Inflammatory macrophage treated with lipopolysaccharide for 1 hour (primary cell): Measurements from ENCODE around the gene ACAD11.
"Not testable (repeated sequence)": the region's sequence is repeated elsewhere in the genome, so short reads cannot be mapped to it uniquely, and the experiment has no call there.

Source experiments
- DNase-seq, 2 donors: peaks; one replicate each; pipeline ENCODE4 v3.0.0-alpha.2; 2020 to 2022

ACAD11 gene

DNA sequence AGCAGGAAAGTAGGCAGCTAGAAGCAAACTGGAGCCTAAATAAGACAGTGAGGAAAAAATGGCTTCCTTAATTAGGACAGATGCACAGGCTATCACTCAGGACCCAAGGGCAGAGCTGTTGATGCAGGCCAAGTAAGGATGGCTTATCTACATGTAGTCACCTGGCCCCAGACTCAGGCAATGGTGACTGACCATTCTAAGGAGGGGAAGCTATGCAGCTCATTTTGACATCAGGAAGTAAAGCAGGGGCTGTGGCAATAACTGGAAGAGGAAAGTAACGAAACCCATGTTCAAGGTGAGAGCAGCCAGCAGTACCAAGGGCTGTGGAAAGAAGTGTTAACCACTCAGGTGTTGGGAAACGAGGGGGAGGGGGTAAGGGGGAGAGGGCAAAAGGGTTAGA is 16.2 kb downstream of the ACAD11 start:
- DNase-seq: no peak

DNA sequence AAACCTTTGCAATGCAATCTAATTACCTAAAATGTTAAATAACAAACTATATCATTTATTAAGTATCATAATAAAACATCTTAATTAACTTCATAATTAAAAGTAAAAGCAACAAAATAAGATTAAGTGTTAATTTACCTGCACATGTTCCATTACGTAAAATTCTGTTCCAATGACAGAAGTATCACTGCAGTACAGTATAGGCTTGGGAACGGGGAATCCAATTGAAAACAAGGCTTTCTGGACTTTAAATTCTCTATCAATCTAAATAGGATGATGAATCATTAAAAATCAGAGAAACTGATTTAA is 17.1 kb downstream of the ACAD11 start:
- DNase-seq: no peak

- peak; percentile 28 to 77 for DNase-seq
Measured at GRCh38 chr3:132641837-132642538, 17.6 kb downstream of the ACAD11 start.

- not testable (repeated sequence) for DNase-seq
Measured at GRCh38 chr3:132641427-132641826, 18.2 kb downstream of the ACAD11 start.

GRCh38 chr3:132638706-132639105 is 20.9 kb downstream of the ACAD11 start:
- DNase-seq: no peak

GRCh38 chr3:132637590-132637989 is 22.0 kb downstream of the ACAD11 start:
- no peak for DNase-seq

GRCh38 chr3:132635052-132635451 is 24.6 kb downstream of the ACAD11 start:
- no peak for DNase-seq

- no peak for DNase-seq
Measured at GRCh38 chr3:132630612-132631011, 29.0 kb downstream of the ACAD11 start.

DNA sequence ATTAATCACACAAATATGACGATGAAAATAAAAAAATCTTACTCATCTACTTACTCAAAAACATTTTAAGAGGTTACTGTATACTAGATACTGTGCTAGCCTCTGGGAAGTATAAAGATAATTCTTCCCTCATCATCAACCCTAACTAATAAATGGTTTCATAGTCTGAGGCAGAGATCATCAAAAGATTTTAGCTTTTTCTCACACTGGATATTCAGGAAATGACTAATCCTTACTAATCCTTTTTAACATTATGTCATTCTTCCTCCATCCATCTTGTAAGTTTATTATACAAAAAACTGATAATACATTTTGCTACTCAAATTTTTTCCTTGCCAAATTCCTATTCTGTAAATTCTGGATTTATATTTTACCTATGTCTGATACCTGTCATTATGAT is 29.7 kb downstream of the ACAD11 start:
- no peak for DNase-seq

DNA sequence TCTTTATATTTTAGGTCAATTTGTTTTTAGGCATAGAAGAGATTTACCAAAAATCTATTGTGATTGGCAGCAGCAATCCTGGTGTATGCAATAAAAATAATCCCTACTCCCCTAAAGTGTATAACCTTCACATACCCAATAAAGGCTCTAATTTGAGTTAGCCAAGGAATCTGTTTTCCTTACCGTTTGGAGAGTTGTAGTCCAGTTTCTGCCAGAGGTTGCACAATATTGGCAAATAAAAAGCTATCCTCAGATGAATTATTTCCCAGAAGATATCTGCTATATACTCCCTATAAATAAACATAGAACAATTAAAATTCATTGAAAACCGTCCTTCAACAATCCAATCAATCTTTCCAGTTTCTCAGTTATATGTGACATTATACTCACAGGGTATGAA is 31.5 kb downstream of the ACAD11 start:
- DNase-seq: no peak

DNA sequence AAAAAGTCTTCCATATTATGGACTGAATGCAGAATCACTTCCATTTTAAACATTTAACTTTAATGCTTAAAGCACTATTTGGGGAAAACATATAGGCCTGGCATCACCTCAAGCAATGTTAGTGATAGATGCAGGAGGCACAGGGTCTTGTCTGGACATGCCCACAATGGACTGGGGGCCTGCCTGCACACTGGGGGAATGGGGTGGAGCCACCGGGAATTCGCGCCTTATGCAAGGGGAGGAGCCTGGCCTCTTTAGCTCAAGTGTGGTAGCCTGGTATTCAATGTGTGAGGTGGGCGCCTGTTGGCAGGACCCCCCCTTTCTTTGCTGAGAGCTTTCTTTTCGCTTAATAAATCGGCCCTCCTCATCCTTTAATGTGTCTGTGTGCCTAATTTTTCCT is 32.7 kb downstream of the ACAD11 start:
- no peak for DNase-seq

- DNase-seq: no peak
Measured at GRCh38 chr3:132625613-132626012, 34.0 kb downstream of the ACAD11 start.

GRCh38 chr3:132624790-132625189 is 34.8 kb downstream of the ACAD11 start:
- no peak for DNase-seq

DNA sequence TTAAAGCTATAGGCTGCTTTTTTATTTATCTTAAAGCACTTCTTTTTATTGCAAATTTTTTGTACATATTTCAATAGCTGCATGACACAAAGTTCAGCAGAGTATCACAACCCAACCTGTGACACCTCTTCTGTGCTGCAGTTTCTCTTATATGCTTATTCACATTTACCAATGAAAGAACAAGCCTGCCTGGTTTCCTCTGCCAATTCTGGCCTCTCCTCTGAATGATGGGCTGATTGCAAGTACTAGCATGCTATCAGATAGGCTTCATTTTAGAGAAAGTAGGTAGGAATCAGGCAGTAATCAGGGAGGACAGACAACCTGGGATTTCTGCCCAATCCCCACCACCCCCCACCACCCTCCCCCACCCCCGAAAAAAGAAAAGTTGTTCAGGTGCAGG is 36.0 kb downstream of the ACAD11 start:
- no peak for DNase-seq

GRCh38 chr3:132622761-132623160 is 36.8 kb downstream of the ACAD11 start:
- peak in 1 of 2 donors; percentile 2 for DNase-seq

DNA sequence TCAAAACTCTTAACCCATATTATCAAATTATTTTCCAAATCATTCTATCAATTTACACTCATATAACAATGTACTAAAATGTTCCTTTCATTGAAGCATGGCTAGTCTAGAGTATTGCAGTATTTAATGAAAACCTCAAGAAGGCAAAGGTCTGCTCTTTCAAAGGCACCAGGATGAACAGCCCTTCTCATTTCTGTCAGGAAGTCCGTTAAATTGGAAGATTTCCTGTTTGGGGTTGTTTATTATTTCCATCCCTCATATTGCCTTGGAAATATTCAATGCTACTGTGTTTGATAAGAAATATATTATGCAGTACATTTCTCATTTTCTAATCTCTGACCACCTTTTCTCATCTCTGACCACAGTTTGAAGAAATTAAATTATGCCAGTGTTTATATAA is 37.5 kb downstream of the ACAD11 start:
- no peak for DNase-seq

GRCh38 chr3:132616780-132617179 is 42.8 kb downstream of the ACAD11 start:
- no peak for DNase-seq

GRCh38 chr3:132615881-132616280 is 43.7 kb downstream of the ACAD11 start:
- DNase-seq: no peak

GRCh38 chr3:132615301-132615700 is 44.3 kb downstream of the ACAD11 start:
- not testable (repeated sequence) for DNase-seq

GRCh38 chr3:132606620-132607019 is 53.0 kb downstream of the ACAD11 start:
- not testable (repeated sequence) for DNase-seq

DNA sequence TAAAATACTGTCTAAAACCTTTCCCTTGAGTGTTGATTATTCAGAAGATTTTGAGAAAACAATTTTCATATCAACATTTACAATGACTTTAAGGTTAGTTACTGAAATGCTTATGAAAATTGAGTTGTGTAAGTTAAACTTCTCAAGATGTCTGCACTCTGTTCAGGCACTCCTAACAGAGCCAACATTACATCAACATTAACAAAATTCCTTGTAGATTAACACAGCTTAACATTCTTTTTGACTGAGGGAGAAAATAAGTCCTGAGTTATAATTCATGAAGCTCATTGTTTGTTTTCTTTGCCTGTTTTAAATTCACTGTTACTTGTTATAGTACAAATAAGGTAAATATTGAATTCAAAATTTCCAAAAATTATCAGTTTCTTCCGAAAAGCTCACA is 53.5 kb downstream of the ACAD11 start:
- no peak for DNase-seq

- DNase-seq: no peak
Measured at GRCh38 chr3:132605374-132605792, 54.2 kb downstream of the ACAD11 start.

GRCh38 chr3:132600614-132601013 is 59.0 kb downstream of the ACAD11 start:
- DNase-seq: not testable (repeated sequence)

DNA sequence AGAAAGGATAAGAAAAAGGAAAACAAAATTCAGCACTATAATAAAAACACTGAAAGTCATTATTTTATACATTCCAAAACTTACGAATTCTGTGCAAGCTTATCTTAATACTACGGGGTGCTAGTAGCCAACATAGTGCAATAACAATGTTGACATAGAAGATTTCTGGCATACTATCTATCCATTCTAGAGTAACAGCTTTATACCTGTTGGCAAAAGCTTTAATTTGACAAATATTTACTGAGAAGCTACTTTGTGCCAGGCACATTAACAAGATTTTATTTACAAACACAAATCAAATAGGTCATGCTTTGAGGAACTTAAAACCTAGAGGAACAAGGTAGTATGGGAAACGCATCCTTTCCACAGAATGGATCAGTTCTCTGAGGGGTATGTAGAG is 61.4 kb downstream of the ACAD11 start:
- no peak for DNase-seq

DNA sequence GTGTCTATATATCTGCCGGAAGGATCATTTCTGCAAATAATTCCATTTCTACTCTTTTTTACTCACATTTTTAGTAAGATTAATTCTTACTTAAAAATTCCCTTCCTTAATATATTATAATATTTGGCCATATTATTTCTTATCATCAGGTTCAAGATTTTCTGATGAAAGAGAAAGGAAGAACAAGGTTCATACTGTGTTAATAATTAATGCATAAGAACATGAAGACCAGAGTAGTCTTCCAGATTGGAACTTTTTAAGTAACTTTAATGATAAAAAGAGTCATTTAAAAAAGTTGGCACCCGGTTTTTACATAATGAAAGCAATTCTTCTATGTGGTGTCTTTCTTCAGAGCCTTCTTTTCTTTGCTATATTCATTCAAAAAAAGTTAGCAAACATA is 61.9 kb downstream of the ACAD11 start:
- DNase-seq: no peak
